A673 (cell line): ENCODE measurements around the gene NEK6.

Experiments used
- EZH2 ChIP-seq: fragments of 200-600 bp; sonication (generic); IDR thresholded peaks from 2 replicates; pipeline ENCODE4 v1.6.1; 2017; ENCODE audit warnings: borderline replicate concordance, low read depth, mild to moderate bottlenecking, mixed read lengths, antibody characterized with exemption, low read length; ENCODE audit not compliant: poor library complexity, severe bottlenecking
- TF ChIP-seq, protein P1 (sequence below): fragments of 300-800, 200-600 bp; sonication (generic); conservative IDR thresholded peaks from 2 replicates; pipeline ENCODE4 v1.5.1; 2017; ENCODE audit warnings: low read depth, mild to moderate bottlenecking, antibody characterized with exemption, low read length, moderate library complexity, mixed read lengths

DNA sequence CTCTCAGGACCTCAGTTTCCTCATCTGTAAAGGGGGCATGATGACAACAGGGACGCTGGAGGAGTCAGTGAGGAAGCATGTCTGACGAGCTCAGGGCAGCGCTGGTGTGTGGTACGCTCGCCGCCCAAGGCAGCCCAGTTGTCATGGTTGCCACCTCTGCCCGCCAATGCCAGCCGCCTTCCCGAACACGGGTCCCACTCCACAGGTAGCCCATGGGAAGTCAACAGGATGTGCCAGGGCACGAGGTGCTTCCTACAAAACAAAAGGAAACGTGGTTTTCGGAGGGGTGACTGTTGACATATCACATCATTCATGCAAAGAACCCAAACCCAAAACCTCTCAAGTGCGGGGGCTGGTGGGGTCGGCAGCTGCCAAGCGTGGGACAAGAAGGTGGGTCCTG is 58.1 kb downstream of the NEK6 start:
- no peak for TF ChIP-seq EZH2
- TF ChIP-seq, protein P1, sequence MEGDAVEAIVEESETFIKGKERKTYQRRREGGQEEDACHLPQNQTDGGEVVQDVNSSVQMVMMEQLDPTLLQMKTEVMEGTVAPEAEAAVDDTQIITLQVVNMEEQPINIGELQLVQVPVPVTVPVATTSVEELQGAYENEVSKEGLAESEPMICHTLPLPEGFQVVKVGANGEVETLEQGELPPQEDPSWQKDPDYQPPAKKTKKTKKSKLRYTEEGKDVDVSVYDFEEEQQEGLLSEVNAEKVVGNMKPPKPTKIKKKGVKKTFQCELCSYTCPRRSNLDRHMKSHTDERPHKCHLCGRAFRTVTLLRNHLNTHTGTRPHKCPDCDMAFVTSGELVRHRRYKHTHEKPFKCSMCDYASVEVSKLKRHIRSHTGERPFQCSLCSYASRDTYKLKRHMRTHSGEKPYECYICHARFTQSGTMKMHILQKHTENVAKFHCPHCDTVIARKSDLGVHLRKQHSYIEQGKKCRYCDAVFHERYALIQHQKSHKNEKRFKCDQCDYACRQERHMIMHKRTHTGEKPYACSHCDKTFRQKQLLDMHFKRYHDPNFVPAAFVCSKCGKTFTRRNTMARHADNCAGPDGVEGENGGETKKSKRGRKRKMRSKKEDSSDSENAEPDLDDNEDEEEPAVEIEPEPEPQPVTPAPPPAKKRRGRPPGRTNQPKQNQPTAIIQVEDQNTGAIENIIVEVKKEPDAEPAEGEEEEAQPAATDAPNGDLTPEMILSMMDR, result no peak
